SK-N-SH (cell line): Measurements from ENCODE around the gene NDUFA3. TPM values are rescaled to one million over a fixed set of nuclear protein-coding genes. Genes with fewer than 3 reads are reported as not detected.

Experiments
- CTCF ChIA-PET: fragments of 300-600, 350-600 bp; formaldehyde crosslinking; extraction: SDS; loops from one replicate; lab custom pipeline; 2021; lab: Yijun Ruan, JAX
- POLR2A ChIA-PET: fragments of 350-600 bp; sonication (Branson Sonifier 250); formaldehyde crosslinking; extraction: SDS; loops from one replicate; lab custom pipeline; 2020; ENCODE audit warnings: antibody characterized with exemption, inconsistent platforms; lab: Yijun Ruan, JAX
- DNase-seq: peaks from one replicate; pipeline ENCODE4 v3.0.0; 2012
- H2AFZ ChIP-seq: fragments of 200-600 bp; sonication (generic); 2 replicates; pipeline ENCODE4 v1.8.1; 2016; ENCODE audit warnings: antibody characterized with exemption, mild to moderate bottlenecking, low read depth
- H3F3A ChIP-seq: fragments of 200-600 bp; sonication (generic); replicated peaks from 2 replicates; pipeline ENCODE3; 2016; ENCODE audit warnings: antibody characterized with exemption, mild to moderate bottlenecking; ENCODE audit not compliant: insufficient read depth
- H3K27ac ChIP-seq, 2 experiments: fragments of 200-500 bp in 1 of 2; fragments of 200-600 bp in 1 of 2; sonication (Bioruptor generic) in 1 of 2; sonication (generic), shearing (Covaris generic) in 1 of 2; 2 replicates each; pipeline versions ENCODE4 v1.5.1 to v1.6.1; 2014 to 2016; ENCODE audit warnings: low read depth in 2 of 2, inconsistent platforms in 1 of 2, low read length in 1 of 2, mild to moderate bottlenecking in 1 of 2, mixed read lengths in 1 of 2
- H3K27me3 ChIP-seq: fragments of 200-600 bp; sonication (generic), shearing (Covaris generic); 2 replicates; pipeline ENCODE4 v1.6.1; 2016; ENCODE audit warnings: mixed run types; ENCODE audit not compliant: insufficient read depth
- H3K36me3 ChIP-seq, 2 experiments: fragments of 200-500 bp in 1 of 2; fragments of 200-600 bp in 1 of 2; sonication (Bioruptor generic) in 1 of 2; sonication (generic) in 1 of 2; replicated peaks in 1 of 2; 2 replicates each; pipeline versions ENCODE3 to v1.5.1; 2014 to 2016; ENCODE audit warnings: low read length in 1 of 2, mild to moderate bottlenecking in 1 of 2; ENCODE audit not compliant: insufficient read depth in 2 of 2, control insufficient read depth in 1 of 2
- H3K4me1 ChIP-seq, 2 experiments: fragments of 200-500 bp in 1 of 2; fragments of 200-600 bp in 1 of 2; sonication (Bioruptor generic) in 1 of 2; sonication (generic), shearing (Covaris generic) in 1 of 2; 2 replicates each; pipeline versions ENCODE4 v1.5.1 to v1.6.1; 2014 to 2016; ENCODE audit warnings: low read depth in 1 of 2, low read length in 1 of 2, mixed run types in 1 of 2; ENCODE audit not compliant: insufficient read depth in 2 of 2, control insufficient read depth in 1 of 2
- H3K4me2 ChIP-seq: fragments of 200-600 bp; sonication (generic), shearing (Covaris generic); 2 replicates; pipeline ENCODE4 v1.6.1; 2017; ENCODE audit warnings: mixed run types
- H3K4me3 ChIP-seq, 2 experiments: fragments of 200-500 bp in 1 of 2; fragments of 200-600 bp in 1 of 2; sonication (Bioruptor generic) in 1 of 2; sonication (generic), shearing (Covaris generic) in 1 of 2; 2 replicates each; pipeline versions ENCODE4 v1.5.1 to v1.8.1; 2014 to 2016; ENCODE audit warnings: low read depth in 2 of 2, inconsistent platforms in 1 of 2, low read length in 1 of 2, mild to moderate bottlenecking in 1 of 2, mixed read lengths in 1 of 2, moderate library complexity in 1 of 2
- H3K79me2 ChIP-seq: fragments of 200-600 bp; sonication (generic); 2 replicates; pipeline ENCODE4 v1.8.1; 2017; ENCODE audit warnings: mild to moderate bottlenecking; ENCODE audit not compliant: insufficient read depth
- H3K9ac ChIP-seq: fragments of 200-600 bp; sonication (generic); 2 replicates; pipeline ENCODE4 v1.6.1; 2017; ENCODE audit warnings: mixed run types
- H3K9me2 ChIP-seq: fragments of 200-600 bp; sonication (generic); 2 replicates; pipeline ENCODE4 v1.6.1; 2017; ENCODE audit warnings: mixed run types
- H3K9me3 ChIP-seq: fragments of 200-600 bp; sonication (generic); 2 replicates; pipeline ENCODE4 v1.6.1; 2017; ENCODE audit warnings: mixed run types, mild to moderate bottlenecking, moderate library complexity
- H4K20me1 ChIP-seq: fragments of 200-600 bp; sonication (generic); 2 replicates; pipeline ENCODE4 v1.6.1; 2017; ENCODE audit warnings: mild to moderate bottlenecking, mixed run types; ENCODE audit not compliant: insufficient read depth
- ELF1 ChIP-seq: IDR thresholded peaks from 2 replicates; pipeline ENCODE4 v1.4.0; 2012
- EZH2phosphoT487 ChIP-seq: fragments of 200-600 bp; sonication (generic); IDR thresholded peaks from 2 replicates; pipeline ENCODE4 v1.6.1; 2017; ENCODE audit warnings: low read depth, mixed run types, mild to moderate bottlenecking, antibody characterized with exemption, moderate library complexity, borderline replicate concordance
- GATA2 ChIP-seq: sonication (generic); formaldehyde crosslinking; IDR thresholded peaks from 2 replicates; pipeline ENCODE4 v1.5.0; 2020; ENCODE audit warnings: mild to moderate bottlenecking, missing genetic modification reagents
- MXI1 ChIP-seq: IDR thresholded peaks from 2 replicates; pipeline ENCODE4 v1.6.1; 2012; ENCODE audit warnings: mild to moderate bottlenecking, low read depth, low read length, improper control_type of control experiment
- NFIC ChIP-seq: IDR thresholded peaks from 2 replicates; pipeline ENCODE4 v1.4.0; 2012; ENCODE audit warnings: borderline replicate concordance
- NRF1 ChIP-seq: IDR thresholded peaks from 2 replicates; pipeline ENCODE4 v1.6.1; 2012; ENCODE audit warnings: low read depth, mild to moderate bottlenecking, low read length
- RAD21 ChIP-seq: IDR thresholded peaks from 2 replicates; pipeline ENCODE4 v1.6.1; 2012; ENCODE audit warnings: mild to moderate bottlenecking, low read length
- RCOR1 ChIP-seq: fragments of 150-350 bp; IDR thresholded peaks from 2 replicates; pipeline ENCODE4 v1.6.1; 2017; ENCODE audit warnings: antibody characterized with exemption, low read length
- RFX5 ChIP-seq: IDR thresholded peaks from 2 replicates; pipeline ENCODE4 v1.6.1; 2012; ENCODE audit warnings: mild to moderate bottlenecking, improper control_type of control experiment, low read length
- RXRA ChIP-seq: IDR thresholded peaks from 2 replicates; pipeline ENCODE4 v1.4.0; 2012; ENCODE audit warnings: low read depth, mild to moderate bottlenecking, borderline replicate concordance
- SIN3A ChIP-seq: IDR thresholded peaks from 2 replicates; pipeline ENCODE4 v1.6.1; 2012; ENCODE audit warnings: low read depth, mild to moderate bottlenecking, low read length, moderate library complexity, borderline replicate concordance
- WGBS: methylation state at CpG from one replicate; pipeline ENCODE4 v1.1.6; 2017; ENCODE audit warnings: low lambda C conversion rate; 5-methylcytosine and 5-hydroxymethylcytosine counted together
- polyA plus RNA-seq, 3 experiments: library from polyadenylated mRNA; depleted of rRNA; stranded (reverse); fragments of >200 nt; gene quantifications; 2 replicates each; pipeline ENCODE4 v1.2.3, GENCODE V29; 2012
- TF ChIP-seq, protein P1 (sequence below): IDR thresholded peaks from 2 replicates; pipeline ENCODE4 v1.4.0; 2012; ENCODE audit warnings: low read depth, borderline replicate concordance
- TF ChIP-seq, protein P2 (sequence below): IDR thresholded peaks from 2 replicates; pipeline ENCODE4 v1.4.0; 2012; ENCODE audit warnings: low read depth
- TF ChIP-seq, protein P3 (sequence below): fragments of 150-350 bp; IDR thresholded peaks from 2 replicates; pipeline ENCODE4 v1.6.1; 2017; ENCODE audit warnings: antibody characterized with exemption, low read length, low read depth, borderline replicate concordance

The NDUFA3 gene
- polyA plus RNA-seq, 1 of the 3 experiments (the other 2 are of a cell fraction): 87.0 TPM

DNA sequence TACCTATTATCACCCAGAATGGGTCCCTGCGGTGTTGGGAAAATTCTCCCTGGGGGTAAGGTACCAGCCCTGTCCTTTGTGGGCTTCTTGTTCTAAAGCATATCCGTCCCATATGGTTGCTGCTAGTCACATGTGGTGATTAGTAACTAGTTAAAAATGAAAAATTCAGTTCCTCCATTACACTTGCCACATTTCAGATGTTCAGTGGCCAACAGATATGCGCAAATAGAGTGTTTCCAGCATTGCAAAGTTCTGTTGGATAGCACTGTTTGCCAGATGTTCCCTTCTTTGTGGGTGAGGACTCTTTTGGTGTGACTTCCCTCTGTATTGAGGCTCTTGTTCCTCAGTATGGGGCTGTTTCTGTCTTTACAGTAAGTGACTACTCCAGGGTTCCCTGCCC, 38.7 kb downstream of the NDUFA3 start:
- Histone ChIP-seq H2AFZ (no peak overlapping the region), H3K27me3 (no peaks in the 10 kb centered on the region), H3K36me3 (peaks cover 25 to 67% of the 10 kb centered on the region in 2 experiments), H3K79me2 (peaks cover 56% of the 10 kb centered on the region), H3K9ac (no peak overlapping the region), H3K27ac (no peak overlapping the region), H3K4me1 (peaks cover 0 to 17% of the 10 kb centered on the region in 2 experiments; a peak in 1 of 4 replicates), H3K9me2 (no peaks in the 10 kb centered on the region), H3K4me2 (no peak overlapping the region), H4K20me1 (peaks cover 47% of the 10 kb centered on the region), H3K9me3 (no peaks in the 10 kb centered on the region), H3K4me3 (no peak overlapping the region), H3F3A (no peaks in the 10 kb centered on the region)
- CTCF ChIA-PET: no interaction called here
- 97% methylated on average over 3 of the region's 3 CpGs for WGBS
- TF ChIP-seq, protein P1, sequence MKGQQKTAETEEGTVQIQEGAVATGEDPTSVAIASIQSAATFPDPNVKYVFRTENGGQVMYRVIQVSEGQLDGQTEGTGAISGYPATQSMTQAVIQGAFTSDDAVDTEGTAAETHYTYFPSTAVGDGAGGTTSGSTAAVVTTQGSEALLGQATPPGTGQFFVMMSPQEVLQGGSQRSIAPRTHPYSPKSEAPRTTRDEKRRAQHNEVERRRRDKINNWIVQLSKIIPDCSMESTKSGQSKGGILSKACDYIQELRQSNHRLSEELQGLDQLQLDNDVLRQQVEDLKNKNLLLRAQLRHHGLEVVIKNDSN: no peak
- no peak for TF ChIP-seq EZH2phosphoT487
- DNase-seq: no peak
- POLR2A ChIA-PET: no interaction called here

DNA sequence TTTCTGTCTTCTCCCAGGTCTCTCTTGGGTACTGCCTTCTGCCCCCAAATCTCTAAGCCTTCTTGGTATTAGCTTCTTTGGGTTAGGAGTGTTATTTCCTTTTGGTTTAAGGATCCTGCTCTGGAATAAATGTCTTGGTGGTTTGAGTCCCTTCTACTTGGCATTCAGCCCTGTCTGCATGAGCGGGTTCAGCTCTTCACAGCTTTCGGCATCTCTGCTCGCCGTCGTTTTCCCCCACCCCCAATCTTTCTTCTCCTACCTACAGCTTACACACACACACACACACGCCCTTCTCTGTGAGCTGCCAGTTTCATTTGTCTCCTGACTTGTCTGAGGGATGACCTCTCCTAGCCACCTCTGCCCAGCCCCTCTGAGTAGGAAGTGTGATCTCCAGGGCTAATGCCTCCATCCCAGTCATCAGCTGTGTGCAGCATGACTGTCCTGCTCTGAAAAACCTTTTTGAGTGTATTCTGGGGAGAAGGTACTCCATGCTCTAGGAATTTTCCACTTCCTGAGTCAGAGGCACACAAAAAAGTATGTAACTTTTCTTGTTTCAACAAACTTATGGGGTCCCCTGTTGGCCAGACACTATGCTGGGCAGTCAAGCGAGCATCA, 39.6 kb downstream of the NDUFA3 start:
- ChIA-PET POLR2A (interaction anchor here (1.0 kb wide), 1 partner anchor 13 kb away, joined by 3 read pairs; no protein-coding TSS in a partner anchor), CTCF (no interaction called here)
- no peak for DNase-seq
- Histone ChIP-seq H3K27me3 (no peaks in the 10 kb centered on the region), H3K9me2 (no peaks in the 10 kb centered on the region), H3K4me3 (no peak overlapping the region), H3K9me3 (no peaks in the 10 kb centered on the region), H4K20me1 (peaks cover 47% of the 10 kb centered on the region), H3K4me1 (peaks cover 0 to 14% of the 10 kb centered on the region in 2 experiments; a peak in 1 of 4 replicates), H3K9ac (no peak overlapping the region), H3F3A (no peaks in the 10 kb centered on the region), H3K27ac (no peak overlapping the region), H3K4me2 (no peak overlapping the region), H3K36me3 (peaks cover 29 to 77% of the 10 kb centered on the region in 2 experiments), H2AFZ (no peak overlapping the region), H3K79me2 (peaks cover 56% of the 10 kb centered on the region)
- TF ChIP-seq, protein P2, sequence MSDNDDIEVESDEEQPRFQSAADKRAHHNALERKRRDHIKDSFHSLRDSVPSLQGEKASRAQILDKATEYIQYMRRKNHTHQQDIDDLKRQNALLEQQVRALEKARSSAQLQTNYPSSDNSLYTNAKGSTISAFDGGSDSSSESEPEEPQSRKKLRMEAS: no peak
- TF ChIP-seq RCOR1: no peak
- TF ChIP-seq RAD21: no peak
- no peak for TF ChIP-seq RXRA
- TF ChIP-seq MXI1: no peak
- TF ChIP-seq SIN3A: no peak
- TF ChIP-seq RFX5: no peak
- TF ChIP-seq, protein P3, sequence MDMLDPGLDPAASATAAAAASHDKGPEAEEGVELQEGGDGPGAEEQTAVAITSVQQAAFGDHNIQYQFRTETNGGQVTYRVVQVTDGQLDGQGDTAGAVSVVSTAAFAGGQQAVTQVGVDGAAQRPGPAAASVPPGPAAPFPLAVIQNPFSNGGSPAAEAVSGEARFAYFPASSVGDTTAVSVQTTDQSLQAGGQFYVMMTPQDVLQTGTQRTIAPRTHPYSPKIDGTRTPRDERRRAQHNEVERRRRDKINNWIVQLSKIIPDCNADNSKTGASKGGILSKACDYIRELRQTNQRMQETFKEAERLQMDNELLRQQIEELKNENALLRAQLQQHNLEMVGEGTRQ: no peak
- no peak for TF ChIP-seq NFIC
- no peak for TF ChIP-seq NRF1
- TF ChIP-seq GATA2 (CRISPR knock-in tag): no peak
- no peak for TF ChIP-seq ELF1
- WGBS: 93% methylated on average over 7 of the region's 7 CpGs
